ENCODE data around the gene GPC6. TPM values are rescaled to one million over a fixed set of nuclear protein-coding genes. Genes with fewer than 3 reads are reported as not detected.

Gene GPC6
- total RNA-seq, 2 donors from 2014 or later: 3.4 to 5.3 TPM

DNA sequence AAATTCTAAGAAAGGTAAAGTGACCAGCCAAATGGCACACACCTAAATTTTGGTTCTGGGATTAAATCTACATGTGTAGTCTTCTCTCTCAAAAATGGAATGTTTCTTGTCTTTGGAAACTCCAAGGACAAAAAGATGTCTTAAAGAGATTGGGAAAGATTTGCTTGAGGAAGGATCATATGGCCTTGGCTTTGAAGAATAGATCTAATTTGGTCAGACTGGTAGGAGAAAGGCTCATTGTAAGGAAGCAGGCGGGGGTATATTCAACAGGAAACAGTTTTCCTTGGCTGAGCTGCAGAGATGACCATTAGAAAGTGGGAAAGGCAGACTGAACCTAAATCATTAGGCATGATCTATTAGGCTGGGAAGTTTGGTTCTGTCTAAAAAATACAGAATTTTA lies 887.6 kb downstream of the GPC6 start:
- H3K9me3 ChIP-seq: no peaks in the 10 kb centered on the region
- 90% methylated on average over 1 of the region's 1 CpG for WGBS
- no peak for DNase-seq (ENCODE audit: low spot score)
- no peak overlapping the region for H3K27ac ChIP-seq
- H3K4me1 ChIP-seq (replicated peaks): no peaks in the 10 kb centered on the region
- no peaks in the 10 kb centered on the region for H3K36me3 ChIP-seq
- H3K4me3 ChIP-seq: no peak overlapping the region
- TF ChIP-seq POLR2AphosphoS5 (IDR thresholded peaks at IDR 0.05) (no peak), POLR2A (IDR thresholded peaks at IDR 0.05) (no peak)
- TF ChIP-seq, protein P1, sequence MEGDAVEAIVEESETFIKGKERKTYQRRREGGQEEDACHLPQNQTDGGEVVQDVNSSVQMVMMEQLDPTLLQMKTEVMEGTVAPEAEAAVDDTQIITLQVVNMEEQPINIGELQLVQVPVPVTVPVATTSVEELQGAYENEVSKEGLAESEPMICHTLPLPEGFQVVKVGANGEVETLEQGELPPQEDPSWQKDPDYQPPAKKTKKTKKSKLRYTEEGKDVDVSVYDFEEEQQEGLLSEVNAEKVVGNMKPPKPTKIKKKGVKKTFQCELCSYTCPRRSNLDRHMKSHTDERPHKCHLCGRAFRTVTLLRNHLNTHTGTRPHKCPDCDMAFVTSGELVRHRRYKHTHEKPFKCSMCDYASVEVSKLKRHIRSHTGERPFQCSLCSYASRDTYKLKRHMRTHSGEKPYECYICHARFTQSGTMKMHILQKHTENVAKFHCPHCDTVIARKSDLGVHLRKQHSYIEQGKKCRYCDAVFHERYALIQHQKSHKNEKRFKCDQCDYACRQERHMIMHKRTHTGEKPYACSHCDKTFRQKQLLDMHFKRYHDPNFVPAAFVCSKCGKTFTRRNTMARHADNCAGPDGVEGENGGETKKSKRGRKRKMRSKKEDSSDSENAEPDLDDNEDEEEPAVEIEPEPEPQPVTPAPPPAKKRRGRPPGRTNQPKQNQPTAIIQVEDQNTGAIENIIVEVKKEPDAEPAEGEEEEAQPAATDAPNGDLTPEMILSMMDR (IDR thresholded peaks at IDR 0.05): no peak
- H3K27me3 ChIP-seq (replicated peaks; ENCODE audit: insufficient read depth): no peaks in the 10 kb centered on the region
- intact Hi-C loops (cut with DNase I): no loop called here

DNA sequence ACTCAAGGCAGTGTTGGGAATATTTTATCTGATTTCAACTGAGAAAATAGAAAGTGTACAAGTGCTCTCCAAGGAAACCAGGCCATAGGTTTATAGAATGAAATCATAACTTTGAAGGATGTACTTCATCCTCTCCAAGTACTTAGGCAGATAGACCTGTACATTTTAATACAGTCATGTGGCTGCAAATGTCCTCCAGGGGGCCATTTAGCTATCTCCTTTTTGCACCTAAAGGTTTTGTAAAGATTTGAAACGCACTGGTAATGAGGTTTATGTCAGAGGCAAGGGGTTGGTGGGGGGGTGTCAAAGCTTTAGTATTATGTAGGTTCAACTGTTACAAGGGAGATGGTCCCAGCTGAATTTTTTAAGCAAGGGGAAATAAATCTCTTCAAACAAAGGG lies 888.4 kb downstream of the GPC6 start:
- Histone ChIP-seq H3K36me3 (no peaks in the 10 kb centered on the region), H3K4me1 (replicated peaks) (no peaks in the 10 kb centered on the region), H3K9me3 (no peaks in the 10 kb centered on the region), H3K27me3 (replicated peaks; ENCODE audit: insufficient read depth) (no peaks in the 10 kb centered on the region), H3K27ac (no peak overlapping the region), H3K4me3 (no peak overlapping the region)
- 86% methylated on average over 1 of the region's 1 CpG for WGBS
- intact Hi-C loops (cut with DNase I): no loop called here
- DNase-seq (ENCODE audit: low spot score): no peak
- TF ChIP-seq, protein P1 (IDR thresholded peaks at IDR 0.05): no peak
- no peak for TF ChIP-seq POLR2AphosphoS5 (IDR thresholded peaks at IDR 0.05)
- TF ChIP-seq POLR2A (IDR thresholded peaks at IDR 0.05): no peak

DNA sequence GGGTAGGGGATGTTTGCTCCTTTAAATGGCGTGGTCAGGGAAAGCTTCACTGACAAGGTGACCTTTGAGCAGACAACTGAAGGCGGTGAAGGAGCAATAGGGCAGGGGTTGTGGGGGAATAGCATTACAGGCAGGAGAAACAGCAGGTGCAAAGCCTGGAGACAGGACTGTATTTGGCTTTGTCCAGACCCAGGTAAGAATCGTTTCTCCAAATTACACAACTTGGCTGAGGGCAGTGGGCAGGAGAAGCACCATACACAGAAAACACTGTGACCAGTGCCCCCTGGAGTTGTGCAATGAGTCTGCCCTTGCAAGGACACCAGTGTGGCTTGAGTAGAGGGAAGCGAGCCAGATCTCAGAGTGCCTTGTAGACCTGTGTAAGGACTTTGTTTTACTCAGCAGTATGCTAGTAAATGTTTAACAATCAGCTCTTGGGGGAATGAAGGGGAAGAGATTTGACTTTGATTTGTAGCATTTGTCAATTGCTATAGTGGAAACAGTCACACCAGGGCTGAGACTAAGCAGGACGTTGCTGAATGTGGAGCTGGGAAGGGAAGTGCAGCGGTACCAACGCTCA lies 892.8 kb downstream of the GPC6 start:
- Histone ChIP-seq H3K4me1 (replicated peaks) (no peaks in the 10 kb centered on the region), H3K4me3 (no peak overlapping the region), H3K9me3 (no peaks in the 10 kb centered on the region), H3K27me3 (replicated peaks; ENCODE audit: insufficient read depth) (no peaks in the 10 kb centered on the region), H3K27ac (no peak overlapping the region), H3K36me3 (no peaks in the 10 kb centered on the region)
- TF ChIP-seq, protein P1 (IDR thresholded peaks at IDR 0.05): no peak
- TF ChIP-seq POLR2AphosphoS5 (IDR thresholded peaks at IDR 0.05) (no peak), POLR2A (IDR thresholded peaks at IDR 0.05) (no peak)
- WGBS: 74% methylated on average over 7 of the region's 7 CpGs
- intact Hi-C loops (cut with DNase I): no loop called here
- no peak for DNase-seq (ENCODE audit: low spot score)

DNA sequence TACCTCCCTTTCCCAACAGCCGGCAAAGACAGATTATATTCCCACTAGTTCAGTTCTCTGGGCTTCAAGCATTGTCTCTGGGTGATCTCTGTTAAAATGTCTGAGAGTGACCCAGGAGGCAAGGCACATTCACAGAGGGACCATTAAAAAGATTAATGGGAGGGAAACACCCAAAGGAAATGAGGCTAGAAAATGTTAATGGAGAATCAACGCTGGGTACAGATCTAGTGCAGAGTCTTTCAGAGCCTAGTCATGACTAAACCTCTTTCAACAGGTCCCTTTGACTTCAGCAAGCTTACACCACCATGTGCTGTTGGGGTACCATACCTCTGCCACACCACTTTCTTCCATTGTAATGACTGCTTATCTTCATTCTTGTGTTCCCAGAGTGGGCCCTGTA lies 894.3 kb downstream of the GPC6 start:
- Histone ChIP-seq H3K27ac (peak overlapping the region in 1 of 2 donors; percentile 26), H3K4me3 (no peak overlapping the region), H3K36me3 (no peaks in the 10 kb centered on the region), H3K27me3 (replicated peaks; ENCODE audit: insufficient read depth) (no peaks in the 10 kb centered on the region), H3K9me3 (no peaks in the 10 kb centered on the region), H3K4me1 (replicated peaks) (no peaks in the 10 kb centered on the region)
- WGBS: 60% methylated on average over 2 of the region's 2 CpGs
- TF ChIP-seq POLR2A (IDR thresholded peaks at IDR 0.05) (no peak), POLR2AphosphoS5 (IDR thresholded peaks at IDR 0.05) (no peak)
- TF ChIP-seq, protein P1 (IDR thresholded peaks at IDR 0.05): no peak
- intact Hi-C loops (cut with DNase I): no loop called here
- DNase-seq (ENCODE audit: low spot score): no peak

DNA sequence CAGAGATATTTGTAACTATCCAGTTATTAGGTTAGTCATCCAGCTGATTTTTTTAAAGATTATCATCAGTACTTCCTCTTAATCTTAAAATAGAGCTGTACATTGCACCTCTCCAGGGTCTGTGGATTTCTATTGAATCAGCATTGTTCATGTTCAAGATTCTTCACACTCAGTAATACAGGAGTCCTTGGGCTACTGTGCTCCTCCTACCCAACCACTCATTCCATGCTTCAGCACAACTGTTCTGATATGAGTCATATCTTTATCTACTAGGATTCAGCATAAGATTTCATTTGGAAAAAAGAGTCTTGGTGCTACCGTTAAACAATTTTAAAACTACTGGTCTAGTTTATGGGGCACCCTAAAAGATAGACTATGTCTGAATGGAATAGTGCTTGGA lies 895.1 kb downstream of the GPC6 start:
- H3K4me3 ChIP-seq: no peak overlapping the region
- no peak for DNase-seq (ENCODE audit: low spot score)
- no peaks in the 10 kb centered on the region for H3K9me3 ChIP-seq
- H3K4me1 ChIP-seq (replicated peaks): no peaks in the 10 kb centered on the region
- peak overlapping the region in 1 of 2 donors; percentile 30 for H3K27ac ChIP-seq
- no peaks in the 10 kb centered on the region for H3K27me3 ChIP-seq (replicated peaks; ENCODE audit: insufficient read depth)
- no peaks in the 10 kb centered on the region for H3K36me3 ChIP-seq
- whole genome bisulfite sequencing: 50% methylated on average over 1 of the region's 1 CpG
- intact Hi-C loops (cut with DNase I): no loop called here
- no peak for TF ChIP-seq POLR2AphosphoS5 (IDR thresholded peaks at IDR 0.05)
- TF ChIP-seq, protein P1 (IDR thresholded peaks at IDR 0.05): no peak
